Gastrocnemius medialis (tissue), 4 donors: ENCODE data around the gene YOD1.

Source experiments
- CTCF ChIP-seq, 5 experiments: fragments of 450-650 bp in 3 of 5; fragments of 200-600 bp in 2 of 5; sonication (generic) in 2 of 5; IDR thresholded peaks in 4 of 5; conservative IDR thresholded peaks in 1 of 5; 1 replicate in 4 of 5; 2 replicates in 1 of 5; pipeline ENCODE4 v1.5.1; 2016 to 2019; ENCODE audit warnings: antibody characterized with exemption in 5 of 5, mild to moderate bottlenecking in 3 of 5, moderate library complexity in 3 of 5
- POLR2A ChIP-seq, 2 donors: fragments of 450-650 bp; IDR thresholded peaks; one replicate each; pipeline ENCODE4 v1.6.1; 2017; ENCODE audit warnings: antibody characterized with exemption in 2 of 2, mild to moderate bottlenecking in 2 of 2, moderate library complexity in 2 of 2

- TF ChIP-seq CTCF (IDR thresholded peaks at IDR 0.05 in 4 of 5, conservative IDR thresholded peaks at IDR 0.05 in 1 of 5): no peak
- TF ChIP-seq POLR2A (IDR thresholded peaks at IDR 0.05): no peak
These were observed 26.5 kb downstream of the YOD1 start for GRCh38 chr1:207024202-207025145.
